H1 (cell line): Measurements from ENCODE around the gene BSN. TPM values are rescaled to one million over a fixed set of nuclear protein-coding genes. Genes with fewer than 3 reads are reported as not detected.
A peak's percentile ranks its signal among the peaks of the same experiment; 100 is the strongest.

Experiments
- BCL11A ChIP-seq, 2 experiments: IDR thresholded peaks; one replicate each; pipeline ENCODE4 v1.6.1; 2011; ENCODE audit warnings: low read depth in 2 of 2, low read length in 2 of 2, mild to moderate bottlenecking in 2 of 2
- POLR2AphosphoS5 ChIP-seq: IDR thresholded peaks from 2 replicates; pipeline ENCODE4 v1.6.1; 2011; ENCODE audit warnings: low read depth, low read length
- USF2 ChIP-seq: IDR thresholded peaks from 2 replicates; pipeline ENCODE4 v1.6.1; 2011; ENCODE audit warnings: low read length, improper control_type of control experiment
- polyA plus RNA-seq, 7 experiments: library from polyadenylated mRNA; depleted of rRNA in 3 of 7; stranded (reverse) in 5 of 7; unstranded in 2 of 7; fragments of >200 nt in 5 of 7; fragments of 200-250 nt in 2 of 7; gene quantifications; 1 replicate in 5 of 7; 2 replicates in 1 of 7; 4 replicates in 1 of 7; pipeline versions ENCODE4 v1.2.1 to v1.2.3, GENCODE V29; 2011 to 2013; ENCODE audit warnings: missing spikeins in 2 of 7, mixed read lengths in 2 of 7
- total RNA-seq: library from RNA; stranded (reverse); fragmentation: NEBNext Ultra II Directional; extraction: Animal tissue kit (Norgen Biotek cat#: 25700); gene quantifications from 2 replicates; pipeline ENCODE4 v1.2.1, GENCODE V29; 2021

BSN gene
- total and polyA plus RNA-seq, 2 of the 8 experiments (the other 6 are each of a cell fraction or from before 2014, with no cell fraction given) = 0.60 to 3.0 TPM

- no peak for TF ChIP-seq BCL11A (IDR thresholded peaks at IDR 0.05; ENCODE audit: low read depth in 2 of 2, low read length in 2 of 2)
- no peak for TF ChIP-seq USF2
- TF ChIP-seq POLR2AphosphoS5 = peak; percentile 56; the same call in 1 of the 2 replicates
Measured at GRCh38 chr3:49689046-49689907, 135.0 kb downstream of the BSN start, which contains the start of the genes MST1 and RNF123 (continued).
